ENCODE data around the gene FRMD3.

Gene FRMD3

GRCh38 chr9:83501565-83501964 lies 36.6 kb downstream of the FRMD3 start:
- no peak overlapping the region for H3K4me3 ChIP-seq (ENCODE audit: low read depth, low read length)
- no peak for DNase-seq (ENCODE audit: low read depth)
- TF ChIP-seq CTCF (IDR thresholded peaks at IDR 0.05; ENCODE audit: control insufficient read depth, extremely low read depth, insufficient read depth), result no peak

GRCh38 chr9:83497441-83497840 lies 40.8 kb downstream of the FRMD3 start:
- H3K4me3 ChIP-seq (ENCODE audit: low read depth, low read length), result no peak overlapping the region
- no peak for DNase-seq (ENCODE audit: low read depth)
- TF ChIP-seq CTCF (IDR thresholded peaks at IDR 0.05; ENCODE audit: control insufficient read depth, extremely low read depth, insufficient read depth), result no peak

- H3K4me3 ChIP-seq (ENCODE audit: low read depth, low read length), result no peak overlapping the region
Measured at GRCh38 chr9:83491995-83492394, 46.2 kb downstream of the FRMD3 start.

GRCh38 chr9:83491413-83491812 lies 46.8 kb downstream of the FRMD3 start:
- no peak for TF ChIP-seq CTCF (IDR thresholded peaks at IDR 0.05; ENCODE audit: control insufficient read depth, extremely low read depth, insufficient read depth)
- H3K4me3 ChIP-seq (ENCODE audit: low read depth, low read length), result no peak overlapping the region
- no peak for DNase-seq (ENCODE audit: low read depth)

More at GRCh38 chr9:83491995-83492394, 46.2 kb downstream of the FRMD3 start:
- DNase-seq (ENCODE audit: low read depth), result no peak
- no peak for TF ChIP-seq CTCF (IDR thresholded peaks at IDR 0.05; ENCODE audit: control insufficient read depth, extremely low read depth, insufficient read depth)

GRCh38 chr9:83489961-83490360 lies 48.2 kb downstream of the FRMD3 start:
- no peak overlapping the region for H3K4me3 ChIP-seq (ENCODE audit: low read depth, low read length)

GRCh38 chr9:83484990-83485389 lies 53.2 kb downstream of the FRMD3 start:
- no peak for DNase-seq (ENCODE audit: low read depth)
- no peak overlapping the region for H3K4me3 ChIP-seq (ENCODE audit: low read depth, low read length)
- TF ChIP-seq CTCF (IDR thresholded peaks at IDR 0.05; ENCODE audit: control insufficient read depth, extremely low read depth, insufficient read depth), result no peak

More at GRCh38 chr9:83489961-83490360, 48.2 kb downstream of the FRMD3 start:
- no peak for TF ChIP-seq CTCF (IDR thresholded peaks at IDR 0.05; ENCODE audit: control insufficient read depth, extremely low read depth, insufficient read depth)
- no peak for DNase-seq (ENCODE audit: low read depth)

GRCh38 chr9:83483223-83483622 lies 55.0 kb downstream of the FRMD3 start:
- H3K4me3 ChIP-seq (ENCODE audit: low read depth, low read length), result no peak overlapping the region
- TF ChIP-seq CTCF (IDR thresholded peaks at IDR 0.05; ENCODE audit: control insufficient read depth, extremely low read depth, insufficient read depth), result no peak
- DNase-seq (ENCODE audit: low read depth), result no peak
